GM19397 (cell line): ENCODE results near the gene CFHR4.
"Not testable (repeated sequence)": the region's sequence is repeated elsewhere in the genome, so short reads cannot be mapped to it uniquely, and the experiment has no call there.

Experiments used
- ATAC-seq: cut with Tn5 transposase; IDR thresholded peaks from one replicate; pipeline ENCODE4 v1.9.1; 2021; ENCODE audit warnings: mild to moderate bottlenecking, moderate library complexity; ENCODE audit not compliant: unreplicated experiment

CFHR4 gene

GRCh38 chr1:196933531-196934189 lies 45.8 kb downstream of the CFHR4 start:
- no peak for ATAC-seq

GRCh38 chr1:196941474-196941873 lies 53.6 kb downstream of the CFHR4 start:
- not testable (repeated sequence) for ATAC-seq

DNA sequence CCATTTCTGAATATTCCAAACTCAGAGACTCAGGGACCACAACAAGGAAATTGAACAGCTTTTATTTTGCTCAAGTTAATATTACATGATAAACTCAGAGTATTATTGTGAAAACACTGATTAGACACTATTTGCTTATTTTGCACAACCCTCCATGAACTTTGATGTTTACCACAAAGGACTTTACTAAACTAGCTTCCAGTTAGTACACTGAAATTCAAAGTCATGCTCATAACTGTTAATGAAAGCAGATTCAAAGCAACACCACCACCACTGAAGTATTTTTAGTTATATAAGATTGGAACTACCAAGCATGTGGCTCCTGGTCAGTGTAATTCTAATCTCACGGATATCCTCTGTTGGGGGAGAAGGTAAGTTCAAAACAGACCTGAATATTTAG lies 55.7 kb downstream of the CFHR4 start, which contains the start of gene CFHR2:
TSS of gene CFHR2 (plus strand) at position 171 of the 400 bp plus-strand sequence. CDS start at position 314, 143 bp downstream.
- not testable (repeated sequence) for ATAC-seq

DNA sequence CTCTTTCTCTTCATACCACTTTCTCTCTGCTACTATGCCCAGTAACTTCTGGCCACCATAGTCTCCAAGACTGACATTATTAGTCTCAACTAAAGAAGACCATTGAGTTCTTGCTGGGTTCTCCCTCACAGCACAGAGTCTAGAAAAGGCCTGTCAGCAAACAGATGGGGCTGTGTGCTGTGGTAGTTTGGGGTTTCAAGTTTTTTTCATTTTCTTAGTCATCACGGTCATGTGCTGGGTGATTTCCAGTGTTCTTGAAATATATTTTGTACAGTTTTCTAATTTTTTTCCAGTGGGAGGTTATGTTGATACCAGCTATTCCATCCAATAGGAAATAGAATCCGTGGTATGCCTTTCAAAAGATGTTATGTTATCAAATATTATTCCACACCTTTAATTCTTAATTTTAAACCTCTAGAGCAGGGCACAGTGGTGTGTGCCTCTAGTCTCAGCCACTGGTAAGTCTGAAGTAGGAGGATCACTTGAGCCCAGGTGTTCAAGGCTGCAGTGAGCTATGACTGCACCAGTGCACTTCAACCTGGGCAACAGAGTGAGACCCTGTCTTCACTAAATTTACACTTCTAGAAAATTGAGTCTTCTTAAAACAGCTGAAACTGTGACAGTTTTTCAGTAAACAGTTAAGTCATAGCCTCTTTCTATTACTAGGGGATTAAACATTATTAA lies 64.0 kb downstream of the CFHR4 start:
- peak; percentile 82 for ATAC-seq

GRCh38 chr1:196954778-196955177 lies 66.9 kb downstream of the CFHR4 start:
- no peak for ATAC-seq

DNA sequence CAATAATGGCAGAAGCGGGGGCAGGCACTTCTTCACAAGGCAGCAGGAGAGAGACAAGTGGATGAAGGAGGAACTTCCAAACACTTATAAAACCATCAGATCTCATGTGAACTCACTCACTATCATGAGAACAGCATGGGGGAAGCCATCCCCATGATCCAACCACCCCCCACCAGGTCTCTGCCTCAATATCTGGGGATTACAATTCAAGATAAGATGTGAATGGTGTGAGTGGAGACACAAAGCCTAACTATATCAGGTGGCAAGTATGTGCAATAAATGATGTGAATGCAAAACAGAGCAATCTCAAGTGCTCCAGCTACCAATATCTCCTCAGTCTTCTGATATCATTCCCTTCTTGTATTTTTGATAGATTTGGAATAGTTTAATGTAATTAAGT lies 68.1 kb downstream of the CFHR4 start:
- ATAC-seq: no peak

GRCh38 chr1:196960854-196961253 lies 73.0 kb downstream of the CFHR4 start:
- ATAC-seq: no peak
